Vagina (tissue), 2 donors: ENCODE results near the gene GMEB2. TPM values are rescaled to one million over a fixed set of nuclear protein-coding genes. Genes with fewer than 3 reads are reported as not detected.

Experiments used
- DNase-seq, 2 donors: peaks; one replicate each; pipeline ENCODE4 v3.0.0-alpha.2; 2017; ENCODE audit errors: extremely low spot score in 2 of 2
- H3K27ac ChIP-seq: fragments of 200-600 bp; sonication (generic); one replicate; pipeline ENCODE4 v1.5.1; 2019
- H3K27me3 ChIP-seq: fragments of 200-600 bp; sonication (generic); one replicate; pipeline ENCODE4 v1.5.1; 2019
- H3K36me3 ChIP-seq, 2 donors: fragments of 200-600 bp; sonication (generic); one replicate each; pipeline ENCODE4 v1.5.1; 2017 to 2019
- H3K4me1 ChIP-seq: fragments of 200-600 bp; sonication (generic); one replicate; pipeline ENCODE4 v1.5.1; 2019
- H3K4me3 ChIP-seq, 2 donors: fragments of 200-600 bp; sonication (generic); 1 replicate in 1 of 2; 2 replicates in 1 of 2; pipeline ENCODE4 v1.5.1; 2016 to 2019
- H3K9me3 ChIP-seq: fragments of 200-600 bp; sonication (generic); one replicate; pipeline ENCODE4 v1.5.1; 2019
- CTCF ChIP-seq, 3 experiments: fragments of 450-650 bp in 2 of 3; fragments of 200-600 bp in 1 of 3; sonication (generic) in 1 of 3; IDR thresholded peaks; one replicate each; pipeline ENCODE4 v1.5.1; 2017 to 2019; ENCODE audit warnings: antibody characterized with exemption in 3 of 3, mild to moderate bottlenecking in 2 of 3, moderate library complexity in 2 of 3
- POLR2A ChIP-seq, 2 donors: fragments of 450-650 bp; IDR thresholded peaks; one replicate each; pipeline ENCODE4 v1.6.1; 2017; ENCODE audit warnings: antibody characterized with exemption in 2 of 2, mild to moderate bottlenecking in 2 of 2, moderate library complexity in 2 of 2
- POLR2AphosphoS5 ChIP-seq, 2 donors: sonication (generic); formaldehyde crosslinking; IDR thresholded peaks; one replicate each; pipeline ENCODE4 v1.9.0; 2017; ENCODE audit warnings: antibody characterized with exemption in 2 of 2, mild to moderate bottlenecking in 2 of 2, low read depth in 1 of 2; ENCODE audit not compliant: insufficient read depth in 1 of 2
- intact Hi-C: fragments of 100-400 bp; cut with DNase I; formaldehyde crosslinking; loops from one replicate; pipeline ENCODE4 v1.15.1; 2023
- total RNA-seq: library from RNA; depleted of rRNA; stranded (reverse); fragments of >200 nt; gene quantifications from one replicate; pipeline ENCODE4 v1.2.3, GENCODE V29; 2016

The GMEB2 gene
- total RNA-seq, 1 donor from 2014 or later: 11.3 TPM

DNA sequence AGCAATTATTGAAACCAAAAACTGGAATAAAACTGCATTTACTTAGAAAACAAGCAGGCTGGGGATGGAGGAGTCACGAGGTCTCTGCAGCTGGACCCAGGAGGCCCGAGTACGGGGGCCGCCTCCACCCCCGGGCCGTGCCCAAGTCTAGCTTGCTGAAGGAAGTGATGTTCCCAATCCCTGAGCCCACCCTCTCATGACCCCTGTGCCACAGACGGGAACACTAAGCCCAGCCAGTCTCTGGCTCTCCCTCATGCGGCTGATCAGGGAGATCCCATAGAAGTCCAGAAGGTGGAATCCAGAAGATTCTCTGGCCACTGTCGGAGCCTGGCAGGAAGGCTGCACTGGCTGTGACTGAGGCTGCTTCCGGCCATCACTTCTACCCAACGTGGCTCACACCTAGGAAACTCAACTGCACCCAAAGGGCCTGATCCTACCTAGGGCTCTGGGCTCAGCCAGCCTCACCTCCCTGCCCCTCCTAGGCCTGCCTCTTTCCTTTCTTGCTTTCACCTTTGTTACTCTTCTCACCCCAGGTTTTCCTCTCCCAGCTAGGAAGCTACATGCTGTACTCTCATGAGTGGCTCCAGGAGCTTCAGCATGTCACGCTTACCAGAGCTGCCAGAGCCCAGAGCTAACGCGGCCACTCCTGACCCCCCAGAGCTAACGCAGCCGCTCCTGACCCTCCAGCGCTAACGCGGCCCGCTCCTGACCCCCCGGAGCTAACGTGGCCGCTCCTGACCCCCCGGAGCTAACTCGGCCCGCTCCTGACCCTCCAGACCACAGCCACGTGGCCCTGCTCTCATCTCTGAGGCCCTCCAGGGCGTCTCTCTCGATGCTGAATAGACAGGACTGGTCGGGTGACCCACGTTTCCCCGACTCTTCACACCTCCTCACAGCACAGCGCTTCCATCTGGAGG lies 28.2 kb downstream of the GMEB2 start:
- no peaks in the 10 kb centered on the region for H3K9me3 ChIP-seq
- no peak overlapping the region for H3K4me3 ChIP-seq
- intact Hi-C loops: no loop called here
- TF ChIP-seq CTCF (IDR thresholded peaks at IDR 0.05): no peak
- no peak for TF ChIP-seq POLR2AphosphoS5 (IDR thresholded peaks at IDR 0.05; ENCODE audit: insufficient read depth in 1 of 2, low read depth in 1 of 2)
- no peak for TF ChIP-seq POLR2A (IDR thresholded peaks at IDR 0.05)
- no peaks in the 10 kb centered on the region for H3K4me1 ChIP-seq
- H3K27me3 ChIP-seq: no peaks in the 10 kb centered on the region
- no peak overlapping the region for H3K27ac ChIP-seq
- DNase-seq: no peak
- peaks cover 0 to 46% of the 10 kb centered on the region in 2 donors for H3K36me3 ChIP-seq

GRCh38 chr20:63597651-63598478 lies 29.0 kb downstream of the GMEB2 start:
- TF ChIP-seq CTCF (IDR thresholded peaks at IDR 0.05) (no peak), POLR2AphosphoS5 (IDR thresholded peaks at IDR 0.05; ENCODE audit: insufficient read depth in 1 of 2, low read depth in 1 of 2) (no peak)
- intact Hi-C loops: no loop called here
- Histone ChIP-seq H3K4me1 (no peaks in the 10 kb centered on the region), H3K27ac (no peak overlapping the region), H3K4me3 (no peak overlapping the region), H3K9me3 (no peaks in the 10 kb centered on the region), H3K27me3 (no peaks in the 10 kb centered on the region), H3K36me3 (peaks cover 0 to 51% of the 10 kb centered on the region in 2 donors)
- no peak for DNase-seq

DNA sequence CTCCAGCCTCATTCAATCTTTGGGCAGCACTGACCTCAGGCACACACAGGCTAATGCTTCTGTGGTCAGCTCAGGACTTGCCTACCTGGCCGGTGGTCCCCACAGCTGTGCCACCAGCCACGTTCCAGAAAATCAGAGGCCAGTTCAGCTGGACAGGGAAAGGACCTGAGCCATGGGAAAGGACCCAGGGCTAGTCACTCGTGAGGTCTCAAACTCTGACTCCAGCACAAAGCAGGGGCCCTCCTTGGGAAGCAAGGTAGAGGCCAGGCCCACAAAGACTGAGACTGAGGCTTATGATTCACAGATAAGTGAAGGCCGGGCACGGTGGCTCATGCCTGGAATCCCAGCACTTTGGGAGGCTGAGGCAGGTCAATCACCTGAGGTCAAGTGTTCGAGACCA lies 30.5 kb downstream of the GMEB2 start:
- no peak overlapping the region for H3K4me3 ChIP-seq
- H3K27me3 ChIP-seq: no peaks in the 10 kb centered on the region
- TF ChIP-seq POLR2AphosphoS5 (IDR thresholded peaks at IDR 0.05; ENCODE audit: insufficient read depth in 1 of 2, low read depth in 1 of 2) (no peak), CTCF (IDR thresholded peaks at IDR 0.05) (no peak), POLR2A (IDR thresholded peaks at IDR 0.05) (no peak)
- no peak overlapping the region for H3K27ac ChIP-seq
- H3K36me3 ChIP-seq: peaks cover 0 to 51% of the 10 kb centered on the region in 2 donors
- DNase-seq: no peak
- H3K4me1 ChIP-seq: no peaks in the 10 kb centered on the region
- no peaks in the 10 kb centered on the region for H3K9me3 ChIP-seq
- intact Hi-C loops: no loop called here

DNA sequence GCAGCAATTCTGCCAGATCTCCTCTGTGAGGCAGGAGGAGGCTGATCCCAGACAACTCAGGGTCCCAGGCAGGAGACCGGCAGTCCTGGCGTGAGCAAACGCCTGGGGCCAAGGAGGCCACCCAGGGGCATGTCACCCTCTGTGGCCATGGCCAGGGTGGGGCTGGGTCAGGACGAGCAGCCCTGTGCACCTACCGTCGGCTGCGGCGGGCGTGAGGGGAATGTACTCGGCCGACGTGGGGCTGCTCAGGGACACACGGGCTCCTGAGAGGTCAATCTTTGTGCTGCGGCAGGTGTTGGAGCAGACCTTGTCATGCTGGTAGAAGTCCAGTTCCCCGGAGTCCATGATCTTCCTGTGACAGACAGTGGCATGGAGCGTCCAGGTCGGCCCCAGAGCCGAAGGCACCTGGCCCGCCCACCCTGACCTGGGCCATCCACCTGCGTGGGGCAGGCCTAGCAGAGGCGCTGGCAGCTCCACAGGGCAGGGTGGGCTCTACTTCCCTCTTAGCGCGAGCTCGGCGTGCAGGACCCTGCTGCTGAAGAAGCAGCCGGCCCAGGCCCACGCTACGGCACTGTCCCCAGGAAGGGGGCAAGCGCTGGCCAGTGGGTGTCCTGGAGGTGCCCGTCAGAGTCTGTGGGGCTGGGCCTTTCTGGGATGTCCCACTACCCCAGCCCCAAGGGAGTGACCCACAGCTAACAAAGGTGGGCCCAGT lies 31.3 kb downstream of the GMEB2 start:
- no peak for DNase-seq
- H3K27me3 ChIP-seq: no peaks in the 10 kb centered on the region
- no peak overlapping the region for H3K4me3 ChIP-seq
- H3K4me1 ChIP-seq: no peaks in the 10 kb centered on the region
- H3K9me3 ChIP-seq: no peaks in the 10 kb centered on the region
- H3K27ac ChIP-seq: no peak overlapping the region
- peaks cover 0 to 60% of the 10 kb centered on the region in 2 donors for H3K36me3 ChIP-seq
- TF ChIP-seq POLR2AphosphoS5 (IDR thresholded peaks at IDR 0.05; ENCODE audit: insufficient read depth in 1 of 2, low read depth in 1 of 2): no peak
- TF ChIP-seq CTCF (IDR thresholded peaks at IDR 0.05): no peak
- intact Hi-C loops: no loop called here
